ENCODE results near the gene ITGB8.

DNA sequence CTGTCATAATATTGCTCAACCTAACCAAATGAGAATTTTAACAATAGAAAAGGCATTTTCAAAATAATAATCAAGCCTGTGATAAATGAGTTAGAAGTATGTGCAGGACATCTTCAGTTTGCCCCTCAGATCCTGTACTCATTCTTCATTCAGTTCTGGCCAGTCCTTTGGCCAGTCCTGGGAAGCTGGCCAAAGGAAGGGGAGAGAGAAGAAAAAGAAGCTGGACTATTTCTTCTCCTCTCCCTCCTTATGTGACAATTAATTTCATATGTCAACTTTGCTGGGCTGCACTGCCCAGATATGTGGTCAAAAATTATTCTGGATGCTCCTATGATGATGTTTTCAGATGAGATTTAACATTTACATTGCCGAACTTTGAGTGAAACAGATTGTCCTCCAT lies 31.6 kb upstream of the ITGB8 start:
- TF ChIP-seq, protein P1, sequence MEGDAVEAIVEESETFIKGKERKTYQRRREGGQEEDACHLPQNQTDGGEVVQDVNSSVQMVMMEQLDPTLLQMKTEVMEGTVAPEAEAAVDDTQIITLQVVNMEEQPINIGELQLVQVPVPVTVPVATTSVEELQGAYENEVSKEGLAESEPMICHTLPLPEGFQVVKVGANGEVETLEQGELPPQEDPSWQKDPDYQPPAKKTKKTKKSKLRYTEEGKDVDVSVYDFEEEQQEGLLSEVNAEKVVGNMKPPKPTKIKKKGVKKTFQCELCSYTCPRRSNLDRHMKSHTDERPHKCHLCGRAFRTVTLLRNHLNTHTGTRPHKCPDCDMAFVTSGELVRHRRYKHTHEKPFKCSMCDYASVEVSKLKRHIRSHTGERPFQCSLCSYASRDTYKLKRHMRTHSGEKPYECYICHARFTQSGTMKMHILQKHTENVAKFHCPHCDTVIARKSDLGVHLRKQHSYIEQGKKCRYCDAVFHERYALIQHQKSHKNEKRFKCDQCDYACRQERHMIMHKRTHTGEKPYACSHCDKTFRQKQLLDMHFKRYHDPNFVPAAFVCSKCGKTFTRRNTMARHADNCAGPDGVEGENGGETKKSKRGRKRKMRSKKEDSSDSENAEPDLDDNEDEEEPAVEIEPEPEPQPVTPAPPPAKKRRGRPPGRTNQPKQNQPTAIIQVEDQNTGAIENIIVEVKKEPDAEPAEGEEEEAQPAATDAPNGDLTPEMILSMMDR (IDR thresholded peaks at IDR 0.05), result no peak
- TF ChIP-seq POLR2A (IDR thresholded peaks at IDR 0.05), result no peak
- no peak for TF ChIP-seq POLR2AphosphoS5 (IDR thresholded peaks at IDR 0.05)
- no peak for TF ChIP-seq EP300 (IDR thresholded peaks at IDR 0.05)

Measured in suprapubic skin (tissue), 4 donors.